Skeletal muscle satellite cell (primary cell): ENCODE data around the gene CENPE. TPM values are rescaled to one million over a fixed set of nuclear protein-coding genes. Genes with fewer than 3 reads are reported as not detected.
A peak's percentile ranks its signal among the peaks of the same experiment; 100 is the strongest.
"Not testable (repeated sequence)": the region's sequence is repeated elsewhere in the genome, so short reads cannot be mapped to it uniquely, and the experiment has no call there.

Source experiments
- H3K27me3 ChIP-seq: 2 replicates; pipeline ENCODE4 v1.7.0; 2013; ENCODE audit warnings: low read length; ENCODE audit not compliant: control insufficient read depth, insufficient read depth
- H3K36me3 ChIP-seq: 2 replicates; pipeline ENCODE4 v1.7.0; 2013; ENCODE audit warnings: mild to moderate bottlenecking, control low read depth, low read length; ENCODE audit not compliant: insufficient read depth
- H3K4me1 ChIP-seq: 2 replicates; pipeline ENCODE4 v1.7.0; 2013; ENCODE audit warnings: low read length; ENCODE audit not compliant: control insufficient read depth, insufficient read depth
- H3K4me2 ChIP-seq: 2 replicates; pipeline ENCODE4 v1.7.0; 2013; ENCODE audit warnings: mild to moderate bottlenecking, low read length
- H3K4me3 ChIP-seq: 2 replicates; pipeline ENCODE4 v1.7.0; 2013; ENCODE audit warnings: low read length
- H3K9ac ChIP-seq: 2 replicates; pipeline ENCODE4 v1.7.0; 2013; ENCODE audit warnings: mild to moderate bottlenecking, low read depth, low read length, moderate library complexity
- H3K9me3 ChIP-seq: replicated peaks from 2 replicates; pipeline ENCODE4 v1.7.0; 2013; ENCODE audit warnings: mild to moderate bottlenecking, control low read depth, low read length
- total RNA-seq: library from RNA; depleted of rRNA; stranded (reverse); fragments of >200 nt; gene quantifications from 2 replicates; pipeline ENCODE4 v1.2.3, GENCODE V29; 2012; rRNA removed

The CENPE gene, protein sequence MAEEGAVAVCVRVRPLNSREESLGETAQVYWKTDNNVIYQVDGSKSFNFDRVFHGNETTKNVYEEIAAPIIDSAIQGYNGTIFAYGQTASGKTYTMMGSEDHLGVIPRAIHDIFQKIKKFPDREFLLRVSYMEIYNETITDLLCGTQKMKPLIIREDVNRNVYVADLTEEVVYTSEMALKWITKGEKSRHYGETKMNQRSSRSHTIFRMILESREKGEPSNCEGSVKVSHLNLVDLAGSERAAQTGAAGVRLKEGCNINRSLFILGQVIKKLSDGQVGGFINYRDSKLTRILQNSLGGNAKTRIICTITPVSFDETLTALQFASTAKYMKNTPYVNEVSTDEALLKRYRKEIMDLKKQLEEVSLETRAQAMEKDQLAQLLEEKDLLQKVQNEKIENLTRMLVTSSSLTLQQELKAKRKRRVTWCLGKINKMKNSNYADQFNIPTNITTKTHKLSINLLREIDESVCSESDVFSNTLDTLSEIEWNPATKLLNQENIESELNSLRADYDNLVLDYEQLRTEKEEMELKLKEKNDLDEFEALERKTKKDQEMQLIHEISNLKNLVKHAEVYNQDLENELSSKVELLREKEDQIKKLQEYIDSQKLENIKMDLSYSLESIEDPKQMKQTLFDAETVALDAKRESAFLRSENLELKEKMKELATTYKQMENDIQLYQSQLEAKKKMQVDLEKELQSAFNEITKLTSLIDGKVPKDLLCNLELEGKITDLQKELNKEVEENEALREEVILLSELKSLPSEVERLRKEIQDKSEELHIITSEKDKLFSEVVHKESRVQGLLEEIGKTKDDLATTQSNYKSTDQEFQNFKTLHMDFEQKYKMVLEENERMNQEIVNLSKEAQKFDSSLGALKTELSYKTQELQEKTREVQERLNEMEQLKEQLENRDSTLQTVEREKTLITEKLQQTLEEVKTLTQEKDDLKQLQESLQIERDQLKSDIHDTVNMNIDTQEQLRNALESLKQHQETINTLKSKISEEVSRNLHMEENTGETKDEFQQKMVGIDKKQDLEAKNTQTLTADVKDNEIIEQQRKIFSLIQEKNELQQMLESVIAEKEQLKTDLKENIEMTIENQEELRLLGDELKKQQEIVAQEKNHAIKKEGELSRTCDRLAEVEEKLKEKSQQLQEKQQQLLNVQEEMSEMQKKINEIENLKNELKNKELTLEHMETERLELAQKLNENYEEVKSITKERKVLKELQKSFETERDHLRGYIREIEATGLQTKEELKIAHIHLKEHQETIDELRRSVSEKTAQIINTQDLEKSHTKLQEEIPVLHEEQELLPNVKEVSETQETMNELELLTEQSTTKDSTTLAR (N-terminal part only)
- total RNA-seq = 14.2 and 15.5 TPM in 2 replicates

DNA sequence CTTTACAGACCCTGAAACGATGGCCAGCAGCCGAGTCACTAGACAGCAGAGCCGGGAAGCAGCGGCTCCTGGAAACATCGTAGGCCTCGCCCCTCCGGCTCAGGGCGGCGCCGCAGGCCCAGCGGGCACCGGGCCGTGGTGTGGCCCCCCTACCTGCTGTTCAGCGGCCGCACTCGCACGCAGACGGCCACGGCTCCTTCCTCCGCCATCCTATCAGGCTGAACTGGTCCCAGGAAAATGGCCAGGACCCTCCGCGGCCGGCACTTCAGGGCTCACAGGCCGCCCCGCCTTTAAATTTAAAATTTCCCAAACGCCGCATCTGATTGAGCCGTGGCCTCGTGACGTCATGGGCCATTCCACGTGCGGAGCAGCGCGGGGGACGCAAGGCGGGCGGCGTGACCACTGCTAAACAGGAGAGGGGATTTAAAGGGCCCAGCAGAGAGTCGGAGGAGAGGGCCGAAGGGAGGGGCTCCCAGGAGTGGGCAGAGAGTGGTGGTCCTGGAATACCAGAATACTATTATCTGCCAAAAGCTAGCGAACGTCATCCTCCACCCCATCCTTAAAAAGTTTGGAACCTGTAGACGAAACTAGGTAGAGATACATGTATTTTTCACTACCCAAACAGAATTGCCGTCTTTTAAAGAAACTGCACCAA lies at the start of gene CENPE:
CENPE (minus strand) TSS at position 233 of the 655 bp plus-strand sequence; CDS start at position 209, 24 bp downstream.
- H3K36me3 ChIP-seq = no peaks in the 10 kb centered on the region
- H3K4me1 ChIP-seq = peaks cover 12% of the 10 kb centered on the region
- peak within 1 kb of the TSS; percentile 79 for H3K4me2 ChIP-seq
- H3K9ac ChIP-seq = peak within 1 kb of the TSS; percentile 89
- no peaks in the 10 kb centered on the region for H3K27me3 ChIP-seq
- no peaks in the 10 kb centered on the region for H3K9me3 ChIP-seq
- H3K4me3 ChIP-seq = peak within 1 kb of the TSS; percentile 94

DNA sequence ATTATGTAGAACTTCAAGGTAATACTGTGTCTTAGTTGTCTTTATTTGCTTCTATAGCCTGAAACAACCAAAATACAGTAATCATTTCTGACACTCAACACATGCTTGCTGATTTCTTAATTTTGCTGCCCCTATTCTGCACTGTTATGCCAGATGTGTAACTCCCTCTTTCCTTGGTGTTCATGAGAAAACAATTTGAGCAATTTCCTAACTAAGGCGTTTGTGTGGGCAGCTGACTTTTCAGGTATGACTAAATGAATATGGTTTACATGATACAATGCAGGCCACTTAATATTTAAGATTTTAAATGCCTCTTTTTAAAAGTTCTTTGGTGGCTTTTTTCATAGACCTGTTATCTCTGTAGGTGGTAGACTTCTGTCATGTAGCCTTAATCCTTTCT lies 46.1 kb upstream of the CENPE start:
- Histone ChIP-seq H3K36me3 (no peaks in the 10 kb centered on the region), H3K27me3 (no peaks in the 10 kb centered on the region), H3K4me2 (no peak overlapping the region), H3K4me3 (no peak overlapping the region), H3K9ac (no peak overlapping the region), H3K4me1 (no peaks in the 10 kb centered on the region), H3K9me3 (no peaks in the 10 kb centered on the region)

DNA sequence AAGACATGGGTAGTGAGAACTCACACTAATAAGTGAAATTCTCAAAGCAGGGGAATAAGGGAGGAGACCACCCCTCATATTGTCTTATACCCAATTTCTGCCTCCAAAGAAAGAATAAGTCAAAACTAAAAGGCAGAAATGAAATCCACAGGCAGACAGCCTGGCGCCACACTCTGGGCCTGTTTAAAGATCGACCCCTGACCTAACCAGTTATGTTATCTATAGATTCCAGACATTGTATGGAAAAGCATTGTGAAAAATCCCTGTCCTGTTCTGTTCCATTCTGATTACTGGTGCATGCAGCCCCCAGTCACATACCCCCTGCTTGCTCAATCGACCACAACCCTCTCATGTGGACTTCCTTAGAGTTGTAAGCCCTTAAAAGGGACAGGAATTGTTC lies 32.8 kb upstream of the CENPE start:
- H3K9me3 ChIP-seq, H3K4me3 ChIP-seq, H3K9ac ChIP-seq, H3K4me1 ChIP-seq, H3K4me2 ChIP-seq, H3K36me3 ChIP-seq, H3K27me3 ChIP-seq: not testable (repeated sequence)

DNA sequence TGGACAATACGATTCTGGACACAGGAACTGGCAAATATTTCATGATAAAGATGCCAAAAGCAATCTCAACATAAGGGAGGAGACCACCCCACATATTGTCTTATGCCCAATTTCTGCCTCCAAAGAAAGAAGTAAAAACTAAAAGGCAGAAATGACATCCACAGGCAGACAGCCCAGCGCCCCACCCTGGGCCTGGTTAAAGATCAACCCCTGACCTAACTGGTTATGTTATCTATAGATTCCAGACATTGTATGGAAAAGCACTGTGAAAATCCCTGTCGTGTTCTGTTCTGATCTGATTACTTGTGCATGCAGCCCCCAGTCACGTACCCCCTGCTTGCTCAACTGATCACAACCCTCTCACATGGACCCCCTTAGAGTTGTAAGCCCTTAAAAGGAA lies 25.4 kb upstream of the CENPE start:
- not testable (repeated sequence) for H3K4me2 ChIP-seq, H3K27me3 ChIP-seq, H3K4me3 ChIP-seq, H3K36me3 ChIP-seq, H3K4me1 ChIP-seq, H3K9me3 ChIP-seq, H3K9ac ChIP-seq

DNA sequence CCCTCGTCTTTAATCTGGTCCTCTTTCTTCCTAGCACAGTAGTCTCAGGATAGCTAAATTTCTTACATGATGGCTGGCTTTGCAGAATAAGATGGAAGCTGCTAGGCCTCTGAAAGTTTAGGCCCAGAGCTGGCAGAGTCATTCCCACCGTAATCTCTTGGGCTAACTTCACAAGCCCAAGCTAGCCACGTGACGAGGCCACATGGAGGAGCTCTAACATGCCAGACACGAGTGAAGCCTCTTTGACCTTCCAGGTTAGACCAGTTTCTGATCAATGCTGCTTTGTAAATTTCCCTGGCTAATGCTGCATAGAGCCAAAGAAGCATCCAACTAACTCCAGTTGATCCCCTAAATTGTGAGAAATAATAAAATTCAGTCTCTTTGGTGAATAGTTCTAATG lies 9.5 kb upstream of the CENPE start:
- Histone ChIP-seq H3K4me3 (no peak overlapping the region), H3K9me3 (no peaks in the 10 kb centered on the region), H3K36me3 (no peaks in the 10 kb centered on the region), H3K27me3 (no peaks in the 10 kb centered on the region), H3K4me1 (no peaks in the 10 kb centered on the region), H3K4me2 (no peak overlapping the region), H3K9ac (no peak overlapping the region)

DNA sequence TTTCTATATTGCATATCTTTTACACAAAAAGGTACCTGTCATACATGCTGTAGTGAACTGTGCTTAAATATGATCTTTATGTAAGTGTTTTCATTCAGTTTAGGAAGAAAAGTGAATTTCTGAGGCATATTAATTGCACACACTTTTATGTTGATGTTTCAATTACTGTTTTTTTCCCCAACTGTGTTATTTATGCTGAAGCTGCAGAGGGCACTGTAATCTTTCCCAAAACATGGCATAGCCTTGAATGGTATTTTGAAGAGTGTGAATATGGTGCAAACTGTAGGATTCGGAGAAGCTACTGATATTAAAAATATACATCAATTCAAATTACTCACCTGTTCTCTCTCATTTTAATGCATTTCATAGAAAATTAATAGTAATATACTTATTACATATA lies 6.0 kb upstream of the CENPE start:
- Histone ChIP-seq H3K9me3 (no peaks in the 10 kb centered on the region), H3K27me3 (no peaks in the 10 kb centered on the region), H3K4me1 (no peaks in the 10 kb centered on the region), H3K9ac (no peak overlapping the region), H3K4me2 (no peak overlapping the region), H3K36me3 (no peaks in the 10 kb centered on the region), H3K4me3 (no peak overlapping the region)

DNA sequence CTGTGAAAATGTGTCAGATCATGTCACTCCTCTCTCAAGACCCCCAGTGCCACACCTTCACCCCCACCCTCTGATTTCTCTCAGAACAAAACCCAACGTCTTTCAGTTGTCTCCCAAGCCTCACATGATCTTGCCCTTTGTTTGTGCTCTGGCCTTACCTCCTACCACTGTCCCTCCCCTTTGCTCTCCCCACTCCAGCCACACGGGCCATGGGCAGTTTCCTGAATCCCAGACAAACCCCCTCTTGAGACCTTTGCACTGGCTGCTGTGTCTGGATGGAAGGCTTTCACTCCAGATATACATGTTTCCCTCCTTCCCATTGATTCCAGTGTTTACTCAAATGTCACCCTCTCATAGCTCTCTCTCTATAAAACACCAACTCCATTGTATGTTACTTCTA lies 3.6 kb upstream of the CENPE start:
- Histone ChIP-seq H3K4me3 (no peak overlapping the region), H3K4me1 (peaks cover 7% of the 10 kb centered on the region), H3K9ac (no peak overlapping the region), H3K4me2 (no peak overlapping the region), H3K27me3 (no peaks in the 10 kb centered on the region), H3K36me3 (no peaks in the 10 kb centered on the region), H3K9me3 (no peaks in the 10 kb centered on the region)

DNA sequence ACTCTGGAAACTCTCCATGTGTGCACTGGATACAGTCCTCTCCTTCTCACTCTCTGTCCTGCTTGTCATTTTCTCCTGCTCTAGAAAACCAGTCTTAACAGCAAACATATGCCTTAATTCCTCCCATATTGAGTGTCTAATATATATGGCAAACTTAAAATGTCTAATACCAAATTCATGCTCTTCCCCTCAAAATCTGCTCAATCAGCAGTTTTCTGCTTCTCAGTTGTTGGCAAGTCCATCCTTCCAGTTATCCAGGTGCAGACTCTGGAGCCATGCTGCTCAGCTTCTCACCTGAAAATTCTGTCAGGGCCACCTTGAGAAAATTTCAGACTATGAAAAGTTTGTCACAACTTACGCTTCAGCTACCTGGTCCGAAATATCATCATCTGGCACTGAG lies 3.1 kb upstream of the CENPE start:
- Histone ChIP-seq H3K27me3 (no peaks in the 10 kb centered on the region), H3K9ac (no peak overlapping the region), H3K36me3 (no peaks in the 10 kb centered on the region), H3K4me2 (no peak overlapping the region), H3K9me3 (no peaks in the 10 kb centered on the region), H3K4me3 (no peak overlapping the region), H3K4me1 (peaks cover 12% of the 10 kb centered on the region)

DNA sequence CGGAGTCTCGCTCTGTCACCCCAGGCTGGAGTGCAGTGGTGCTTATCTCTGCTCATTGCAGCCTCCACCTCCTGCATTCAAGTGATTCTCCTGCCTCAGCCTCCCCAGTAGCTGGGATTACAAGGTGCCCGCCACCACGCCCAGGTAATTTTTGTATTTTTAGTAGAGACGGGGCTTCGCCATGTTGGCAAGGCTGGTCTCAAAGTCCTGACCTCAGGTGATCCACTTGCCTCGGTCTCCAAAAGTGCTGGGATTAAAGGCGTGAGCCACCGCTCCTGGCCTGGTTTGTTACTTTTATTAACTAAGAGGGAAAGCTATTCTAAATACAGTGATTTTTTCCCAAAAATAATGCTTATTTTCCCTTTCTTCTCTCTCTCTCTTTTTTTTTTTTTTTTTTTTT lies 866 bp upstream of the CENPE start:
- Histone ChIP-seq H3K4me3 (peak overlapping the region; percentile 94), H3K36me3 (no peaks in the 10 kb centered on the region), H3K4me1 (peaks cover 12% of the 10 kb centered on the region), H3K9me3 (no peaks in the 10 kb centered on the region), H3K27me3 (no peaks in the 10 kb centered on the region), H3K4me2 (peak overlapping the region; percentile 79), H3K9ac (peak overlapping the region; percentile 89)

DNA sequence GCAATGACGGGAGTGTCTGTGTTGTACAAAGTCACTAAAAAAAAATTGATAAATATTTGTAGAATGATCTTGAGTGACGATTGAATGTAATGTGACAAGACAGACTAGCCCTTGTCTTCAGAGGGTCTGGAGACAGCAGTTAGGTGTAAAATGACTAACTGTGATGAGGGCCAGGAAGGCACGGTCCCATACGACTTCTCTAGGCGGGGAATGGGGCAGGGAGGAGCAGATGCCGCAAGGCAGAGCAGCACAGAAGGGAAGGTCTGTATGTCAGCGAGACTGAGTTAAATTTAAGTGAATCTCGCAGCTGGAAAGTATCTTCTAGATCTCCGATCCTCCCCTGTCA lies 405 bp downstream of the CENPE start:
- Histone ChIP-seq H3K36me3 (no peaks in the 10 kb centered on the region), H3K27me3 (no peaks in the 10 kb centered on the region), H3K9me3 (no peaks in the 10 kb centered on the region), H3K4me2 (peak overlapping the region; percentile 79), H3K9ac (peak overlapping the region; percentile 89), H3K4me3 (peak overlapping the region; percentile 94), H3K4me1 (peaks cover 12% of the 10 kb centered on the region)

DNA sequence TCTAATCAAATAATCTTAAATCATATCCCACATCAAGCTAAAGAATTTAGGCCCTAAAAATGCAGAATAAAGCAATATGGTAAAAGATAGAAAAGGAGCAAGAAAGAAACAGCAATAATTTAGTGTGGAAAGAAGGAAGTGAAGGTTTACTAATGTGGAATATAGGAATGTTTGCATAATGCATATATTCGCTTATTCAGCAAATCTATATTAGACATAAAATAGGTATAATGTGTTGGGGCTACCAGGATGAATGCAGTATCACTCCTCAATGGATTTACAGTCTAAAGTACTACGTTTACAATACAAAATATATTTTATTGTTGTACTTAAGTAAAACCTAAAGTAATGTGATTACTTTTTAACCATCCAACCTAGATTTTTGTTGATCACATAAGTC lies 4.7 kb downstream of the CENPE start:
- no peak overlapping the region for H3K9ac ChIP-seq
- H3K4me2 ChIP-seq = no peak overlapping the region
- H3K36me3 ChIP-seq = peaks cover 3% of the 10 kb centered on the region
- H3K4me3 ChIP-seq = no peak overlapping the region
- H3K9me3 ChIP-seq = no peaks in the 10 kb centered on the region
- H3K27me3 ChIP-seq = no peaks in the 10 kb centered on the region
- H3K4me1 ChIP-seq = peaks cover 12% of the 10 kb centered on the region
